Esophagus squamous epithelium (tissue), 4 donors: Measurements from ENCODE around the gene CACNA2D3.

ENCODE experiments used
- CTCF ChIP-seq, 6 experiments: fragments of 450-650 bp in 4 of 6; fragments of 200-600 bp in 2 of 6; sonication (generic) in 2 of 6; IDR thresholded peaks; one replicate each; pipeline ENCODE4 v1.5.1; 2016 to 2019; ENCODE audit warnings: antibody characterized with exemption in 6 of 6, mild to moderate bottlenecking in 4 of 6, moderate library complexity in 4 of 6
- POLR2A ChIP-seq, 4 donors: fragments of 450-650 bp; IDR thresholded peaks; one replicate each; pipeline ENCODE4 v1.6.1; 2017; ENCODE audit warnings: antibody characterized with exemption in 4 of 4, mild to moderate bottlenecking in 4 of 4, moderate library complexity in 3 of 4

DNA sequence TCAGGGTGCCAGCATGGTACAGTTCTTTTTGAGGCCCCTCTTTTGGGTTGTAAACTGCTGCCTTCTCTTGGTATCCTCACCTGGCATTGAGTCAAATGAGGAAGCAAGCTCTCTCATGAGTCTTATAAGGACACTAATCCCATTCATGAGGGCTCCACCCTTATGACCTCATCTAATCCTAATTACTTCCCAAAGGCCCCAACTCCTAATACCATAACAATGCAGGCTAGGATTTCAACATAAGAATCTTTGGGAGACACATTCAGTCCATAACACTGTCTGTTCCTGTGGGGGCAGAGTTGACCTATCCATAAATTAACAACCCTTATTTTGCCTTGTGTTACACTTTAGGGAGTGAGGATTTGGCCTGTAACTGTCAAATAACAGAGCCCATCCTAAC, 527.2 kb downstream of the CACNA2D3 start:
- TF ChIP-seq CTCF (IDR thresholded peaks at IDR 0.05) (no peak), POLR2A (IDR thresholded peaks at IDR 0.05) (no peak)
